Testis (tissue), 3 donors: Measurements from ENCODE around the gene KCNN2. TPM values are rescaled to one million over a fixed set of nuclear protein-coding genes. Genes with fewer than 3 reads are reported as not detected.
A peak's percentile ranks its signal among the peaks of the same experiment; 100 is the strongest.

Experiments used
- DNase-seq: peaks from one replicate; pipeline ENCODE4 v3.0.0-alpha.2; 2019
- H3K27ac ChIP-seq, 2 donors: fragments of 200-600 bp; sonication (generic); one replicate each; pipeline ENCODE4 v1.5.1; 2019
- H3K27me3 ChIP-seq: fragments of 200-600 bp; sonication (generic); one replicate; pipeline ENCODE4 v1.5.1; 2019
- H3K36me3 ChIP-seq: fragments of 200-600 bp; sonication (generic); one replicate; pipeline ENCODE4 v1.5.1; 2017; ENCODE audit warnings: low read depth; ENCODE audit errors: missing control alignments
- H3K4me1 ChIP-seq: fragments of 200-600 bp; sonication (generic); one replicate; pipeline ENCODE4 v1.5.1; 2019
- H3K4me3 ChIP-seq, 2 donors: fragments of 200-600 bp; sonication (generic); one replicate each; pipeline ENCODE4 v1.5.1; 2017 to 2019
- H3K9me3 ChIP-seq: fragments of 200-600 bp; sonication (generic); one replicate; pipeline ENCODE4 v1.5.1; 2017
- CTCF ChIP-seq, 3 experiments: fragments of 450-650 bp in 2 of 3; fragments of 200-600 bp in 1 of 3; sonication (generic) in 1 of 3; IDR thresholded peaks; one replicate each; pipeline ENCODE4 v1.5.1; 2016 to 2019; ENCODE audit warnings: antibody characterized with exemption in 3 of 3, mild to moderate bottlenecking in 2 of 3, moderate library complexity in 1 of 3
- POLR2A ChIP-seq: fragments of 450-650 bp; IDR thresholded peaks from one replicate; pipeline ENCODE4 v1.6.1; 2017; ENCODE audit warnings: antibody characterized with exemption, mild to moderate bottlenecking, moderate library complexity
- WGBS, 2 donors: methylation state at CpG; one replicate each; pipeline ENCODE4 v1.1.5; 2018; 5-methylcytosine and 5-hydroxymethylcytosine counted together
- intact Hi-C: fragments of 100-400 bp; cut with DNase I; formaldehyde crosslinking; loops from one replicate; pipeline ENCODE4 v1.15.1; 2023; ENCODE audit warnings: low total_unique reads
- polyA plus RNA-seq: library from polyadenylated mRNA; stranded (reverse); fragments of 350-450 nt; fragmentation: Illumina TruSeq; extraction: RNeasy Lipid Tissue Mini Kit (QIAGEN cat#74804); gene quantifications from one replicate; pipeline ENCODE4 v1.2.3, GENCODE V29; 2014; ENCODE audit warnings: low read depth, low replicate concordance; ENCODE audit not compliant: insufficient read depth
- total RNA-seq, 2 donors: library from RNA; depleted of rRNA; stranded (reverse); fragments of >200 nt; gene quantifications; one replicate each; pipeline ENCODE4 v1.2.3, GENCODE V29; 2016

Gene KCNN2
- total and polyA plus RNA-seq, 3 donors from 2014 or later: 2.7 to 9.7 (median 7.3) TPM

GRCh38 chr5:114360816-114361723 is 800 bp upstream of the KCNN2 start:
- Histone ChIP-seq H3K36me3 (no peaks in the 10 kb centered on the region), H3K9me3 (no peaks in the 10 kb centered on the region), H3K4me1 (peaks cover 14% of the 10 kb centered on the region), H3K4me3 (peak overlapping the region; percentile 55 to 76), H3K27me3 (no peaks in the 10 kb centered on the region), H3K27ac (peak overlapping the region in 1 of 2 donors; percentile 10)
- intact Hi-C loops: no loop called here
- TF ChIP-seq POLR2A: no peak
- no peak for TF ChIP-seq CTCF (IDR thresholded peaks at IDR 0.05)
- WGBS, 2 donors: 0 to 1% methylated on average over 25 to 61 of the region's 78 CpGs
- DNase-seq: peak; percentile 46

GRCh38 chr5:114362197-114362976 is 517 bp downstream of the KCNN2 start:
- peak; percentile 42 for DNase-seq
- intact Hi-C loops: no loop called here
- no peak for TF ChIP-seq CTCF (IDR thresholded peaks at IDR 0.05)
- no peak for TF ChIP-seq POLR2A
- WGBS, 2 donors: 0% methylated on average over 50 of the region's 87 CpGs; no CpG with 5 or more reads in 1 of the 2 donors
- Histone ChIP-seq H3K36me3 (no peaks in the 10 kb centered on the region), H3K4me1 (peaks cover 14% of the 10 kb centered on the region), H3K27ac (no peak overlapping the region), H3K27me3 (no peaks in the 10 kb centered on the region), H3K4me3 (peak overlapping the region; percentile 55 to 76), H3K9me3 (no peaks in the 10 kb centered on the region)

- Histone ChIP-seq H3K36me3 (no peaks in the 10 kb centered on the region), H3K4me3 (peak overlapping the region; percentile 55 to 76), H3K27me3 (no peaks in the 10 kb centered on the region), H3K27ac (no peak overlapping the region), H3K4me1 (peaks cover 14% of the 10 kb centered on the region), H3K9me3 (no peaks in the 10 kb centered on the region)
- intact Hi-C loops: no loop called here
- no peak for DNase-seq
- TF ChIP-seq CTCF (IDR thresholded peaks at IDR 0.05) (no peak), POLR2A (no peak)
- whole genome bisulfite sequencing, 2 donors: 1 to 2% methylated on average over 20 to 62 of the region's 62 CpGs
Measured at GRCh38 chr5:114362977-114363761, 1.3 kb downstream of the KCNN2 start.

- Histone ChIP-seq H3K36me3 (no peaks in the 10 kb centered on the region), H3K4me1 (peaks cover 14% of the 10 kb centered on the region), H3K27ac (no peak overlapping the region), H3K27me3 (no peaks in the 10 kb centered on the region), H3K4me3 (no peak overlapping the region), H3K9me3 (no peaks in the 10 kb centered on the region)
- 8 to 10% methylated on average over 10 of the region's 10 CpGs for WGBS, 2 donors
- intact Hi-C loops: no loop called here
- no peak for TF ChIP-seq CTCF (IDR thresholded peaks at IDR 0.05)
- TF ChIP-seq POLR2A: no peak
- DNase-seq: no peak
Measured at GRCh38 chr5:114363837-114364236, 2.0 kb downstream of the KCNN2 start.
